ENCODE measurements around the gene CLSTN2.

Gene CLSTN2

GRCh38 chr3:140459462-140459861, 524.5 kb downstream of the CLSTN2 start:
- intact Hi-C loops (cut with DNase I; ENCODE audit: low total_unique reads): no loop called here
- DNase-seq: no peak
- Histone ChIP-seq H3K4me1 (no peaks in the 10 kb centered on the region), H3K27me3 (no peaks in the 10 kb centered on the region), H3K4me3 (no peak overlapping the region), H3K36me3 (no peaks in the 10 kb centered on the region), H3K9me3 (no peaks in the 10 kb centered on the region), H3K27ac (no peak overlapping the region)
- TF ChIP-seq, protein P1, sequence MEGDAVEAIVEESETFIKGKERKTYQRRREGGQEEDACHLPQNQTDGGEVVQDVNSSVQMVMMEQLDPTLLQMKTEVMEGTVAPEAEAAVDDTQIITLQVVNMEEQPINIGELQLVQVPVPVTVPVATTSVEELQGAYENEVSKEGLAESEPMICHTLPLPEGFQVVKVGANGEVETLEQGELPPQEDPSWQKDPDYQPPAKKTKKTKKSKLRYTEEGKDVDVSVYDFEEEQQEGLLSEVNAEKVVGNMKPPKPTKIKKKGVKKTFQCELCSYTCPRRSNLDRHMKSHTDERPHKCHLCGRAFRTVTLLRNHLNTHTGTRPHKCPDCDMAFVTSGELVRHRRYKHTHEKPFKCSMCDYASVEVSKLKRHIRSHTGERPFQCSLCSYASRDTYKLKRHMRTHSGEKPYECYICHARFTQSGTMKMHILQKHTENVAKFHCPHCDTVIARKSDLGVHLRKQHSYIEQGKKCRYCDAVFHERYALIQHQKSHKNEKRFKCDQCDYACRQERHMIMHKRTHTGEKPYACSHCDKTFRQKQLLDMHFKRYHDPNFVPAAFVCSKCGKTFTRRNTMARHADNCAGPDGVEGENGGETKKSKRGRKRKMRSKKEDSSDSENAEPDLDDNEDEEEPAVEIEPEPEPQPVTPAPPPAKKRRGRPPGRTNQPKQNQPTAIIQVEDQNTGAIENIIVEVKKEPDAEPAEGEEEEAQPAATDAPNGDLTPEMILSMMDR (IDR thresholded peaks at IDR 0.05): no peak

- H3K4me3 ChIP-seq: no peak overlapping the region
- H3K27ac ChIP-seq: no peak overlapping the region
- DNase-seq: no peak
- TF ChIP-seq, protein P1 (IDR thresholded peaks at IDR 0.05): no peak
- H3K36me3 ChIP-seq: no peaks in the 10 kb centered on the region
- intact Hi-C loops (cut with DNase I; ENCODE audit: low total_unique reads): no loop called here
- no peaks in the 10 kb centered on the region for H3K4me1 ChIP-seq
- no peaks in the 10 kb centered on the region for H3K27me3 ChIP-seq
- no peaks in the 10 kb centered on the region for H3K9me3 ChIP-seq
Measured at GRCh38 chr3:140461250-140461649, 526.3 kb downstream of the CLSTN2 start.

GRCh38 chr3:140463355-140463754, 528.4 kb downstream of the CLSTN2 start:
- TF ChIP-seq, protein P1 (IDR thresholded peaks at IDR 0.05): no peak
- H3K27ac ChIP-seq: no peak overlapping the region
- no peaks in the 10 kb centered on the region for H3K36me3 ChIP-seq
- H3K27me3 ChIP-seq: no peaks in the 10 kb centered on the region
- no peak overlapping the region for H3K4me3 ChIP-seq
- H3K9me3 ChIP-seq: no peaks in the 10 kb centered on the region
- no peaks in the 10 kb centered on the region for H3K4me1 ChIP-seq
- DNase-seq: no peak
- intact Hi-C loops (cut with DNase I; ENCODE audit: low total_unique reads): no loop called here

DNA sequence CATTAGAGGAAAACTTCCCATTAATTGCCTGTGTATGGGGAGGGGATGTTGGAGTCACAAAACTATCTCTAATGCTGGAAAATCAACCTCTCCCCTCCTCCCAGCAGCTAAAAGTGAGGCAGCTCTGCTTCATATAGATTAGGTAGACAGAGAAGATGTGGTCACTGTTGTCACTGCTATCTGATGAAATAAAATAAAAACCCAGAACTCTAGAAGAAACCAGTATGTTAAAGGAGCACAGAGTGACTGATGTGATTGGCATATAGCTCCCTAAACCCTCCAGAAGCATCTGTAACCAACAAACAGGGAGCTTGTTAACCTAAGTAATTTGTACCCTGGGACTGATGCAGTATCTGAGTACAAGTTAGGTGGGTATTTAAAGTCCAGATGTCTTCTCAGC, 531.0 kb downstream of the CLSTN2 start:
- H3K9me3 ChIP-seq: no peaks in the 10 kb centered on the region
- TF ChIP-seq, protein P1 (IDR thresholded peaks at IDR 0.05): no peak
- H3K27me3 ChIP-seq: no peaks in the 10 kb centered on the region
- no peak overlapping the region for H3K27ac ChIP-seq
- H3K4me1 ChIP-seq: no peaks in the 10 kb centered on the region
- no peaks in the 10 kb centered on the region for H3K36me3 ChIP-seq
- H3K4me3 ChIP-seq: no peak overlapping the region
- intact Hi-C loops (cut with DNase I; ENCODE audit: low total_unique reads): no loop called here
- DNase-seq: no peak

DNA sequence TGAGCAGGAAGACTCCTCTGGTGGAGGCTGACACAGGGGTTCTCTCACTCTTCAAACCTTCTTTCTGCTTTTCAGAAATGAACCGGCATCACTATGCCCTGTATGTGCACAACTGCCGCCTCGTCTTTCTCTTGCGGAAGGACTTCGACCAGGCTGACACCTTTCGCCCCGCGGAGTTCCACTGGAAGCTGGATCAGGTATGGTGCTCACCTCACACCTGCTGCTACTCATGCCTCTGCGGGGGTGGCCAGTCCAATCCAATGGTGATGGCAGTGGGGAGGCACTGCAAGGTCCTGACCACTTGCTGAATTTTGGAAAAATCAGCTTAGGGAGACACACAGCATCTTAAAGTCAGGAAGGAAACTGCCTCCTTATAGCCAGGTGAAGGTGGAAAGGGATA, 531.5 kb downstream of the CLSTN2 start:
- no peak overlapping the region for H3K27ac ChIP-seq
- no peaks in the 10 kb centered on the region for H3K9me3 ChIP-seq
- intact Hi-C loops (cut with DNase I; ENCODE audit: low total_unique reads): no loop called here
- no peaks in the 10 kb centered on the region for H3K36me3 ChIP-seq
- no peak for DNase-seq
- no peak overlapping the region for H3K4me3 ChIP-seq
- H3K4me1 ChIP-seq: no peaks in the 10 kb centered on the region
- TF ChIP-seq, protein P1 (IDR thresholded peaks at IDR 0.05): no peak
- H3K27me3 ChIP-seq: no peaks in the 10 kb centered on the region

GRCh38 chr3:140467104-140467577, 532.2 kb downstream of the CLSTN2 start:
- TF ChIP-seq, protein P1 (IDR thresholded peaks at IDR 0.05): no peak
- H3K9me3 ChIP-seq: no peaks in the 10 kb centered on the region
- H3K27ac ChIP-seq: no peak overlapping the region
- intact Hi-C loops (cut with DNase I; ENCODE audit: low total_unique reads): no loop called here
- no peak for DNase-seq
- H3K27me3 ChIP-seq: no peaks in the 10 kb centered on the region
- no peaks in the 10 kb centered on the region for H3K4me1 ChIP-seq
- no peak overlapping the region for H3K4me3 ChIP-seq
- H3K36me3 ChIP-seq: no peaks in the 10 kb centered on the region

Data from tibial artery (tissue), 4 donors.